HG02571 (cell line): ENCODE results near the gene CCDC126.
A peak's percentile ranks its signal among the peaks of the same experiment; 100 is the strongest.
"Not testable (repeated sequence)": the region's sequence is repeated elsewhere in the genome, so short reads cannot be mapped to it uniquely, and the experiment has no call there.

ENCODE experiments used
- ATAC-seq: cut with Tn5 transposase; IDR thresholded peaks from one replicate; pipeline ENCODE4 v1.9.1; 2021; ENCODE audit warnings: mild to moderate bottlenecking, moderate library complexity; ENCODE audit not compliant: unreplicated experiment

Gene CCDC126

DNA sequence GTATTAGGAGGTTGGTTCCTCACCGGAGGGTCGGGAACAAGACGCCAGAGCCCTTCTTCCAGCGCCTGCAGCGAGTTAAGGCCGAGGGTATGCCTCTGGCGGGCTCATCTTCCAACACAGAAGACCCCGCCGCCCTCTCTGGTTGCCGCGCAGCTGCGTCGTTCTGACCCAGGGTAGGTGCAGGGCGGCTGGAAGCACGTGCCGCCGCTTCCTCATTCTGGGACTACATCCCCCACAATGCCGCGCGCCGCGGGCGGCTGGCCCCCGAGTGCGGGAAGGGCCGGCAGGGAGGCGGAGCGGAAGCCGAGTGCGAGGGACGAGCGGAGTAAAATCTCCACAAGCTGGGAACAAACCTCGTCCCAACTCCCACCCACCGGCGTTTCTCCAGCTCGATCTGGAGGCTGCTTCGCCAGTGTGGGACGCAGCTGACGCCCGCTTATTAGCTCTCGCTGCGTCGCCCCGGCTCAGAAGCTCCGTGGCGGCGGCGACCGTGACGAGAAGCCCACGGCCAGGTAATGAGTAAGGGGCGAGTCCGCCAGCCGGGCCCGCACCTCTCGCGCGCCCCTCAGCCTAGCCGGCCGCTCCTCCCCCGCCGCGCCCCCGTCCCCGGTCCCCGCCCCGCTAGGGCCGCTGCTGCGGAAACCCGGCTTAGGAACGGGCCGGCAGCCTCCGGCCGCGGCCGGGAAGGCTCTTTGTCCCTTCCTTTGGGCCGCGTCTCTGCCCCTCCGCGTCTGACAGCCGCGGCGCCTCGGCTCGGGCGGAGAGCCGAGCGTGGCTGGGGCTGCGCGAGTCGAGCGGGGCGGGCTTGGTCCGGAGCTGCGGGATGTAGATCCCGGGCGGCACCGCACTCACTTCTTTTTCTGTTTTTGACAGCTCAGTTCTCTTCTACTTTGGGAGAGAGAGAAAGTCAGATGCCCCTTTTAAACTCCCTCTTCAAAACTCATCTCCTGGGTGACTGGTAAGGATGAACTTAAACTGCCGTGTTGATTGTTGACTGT is at the start of gene CCDC126:
Gene CCDC126, plus strand, starts transcription at position 289 of the 998 bp plus-strand sequence. CDS start 13,934 bp downstream, outside the sequence.
- peak; percentile 83 for ATAC-seq

DNA sequence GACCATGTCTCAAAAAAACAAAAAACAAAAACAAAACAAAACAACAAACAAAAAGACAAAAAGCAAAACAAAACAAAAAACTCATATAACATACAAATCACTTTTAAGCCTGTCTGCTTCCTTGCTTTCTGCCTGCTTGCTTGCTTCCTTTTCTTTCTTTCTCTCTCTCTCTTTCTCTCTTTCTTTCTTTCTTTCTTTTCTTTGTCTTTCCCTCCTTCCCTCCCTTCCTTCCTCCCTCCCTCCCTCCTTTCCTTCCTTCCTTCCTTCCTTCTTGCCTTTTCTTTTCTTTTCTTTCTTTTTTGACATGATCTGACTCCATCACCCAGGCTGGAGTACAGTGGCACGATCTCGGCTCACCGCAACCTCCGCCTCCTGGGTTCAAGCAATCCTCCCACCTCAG is 49.5 kb upstream of the CCDC126 start:
- ATAC-seq, result no peak

DNA sequence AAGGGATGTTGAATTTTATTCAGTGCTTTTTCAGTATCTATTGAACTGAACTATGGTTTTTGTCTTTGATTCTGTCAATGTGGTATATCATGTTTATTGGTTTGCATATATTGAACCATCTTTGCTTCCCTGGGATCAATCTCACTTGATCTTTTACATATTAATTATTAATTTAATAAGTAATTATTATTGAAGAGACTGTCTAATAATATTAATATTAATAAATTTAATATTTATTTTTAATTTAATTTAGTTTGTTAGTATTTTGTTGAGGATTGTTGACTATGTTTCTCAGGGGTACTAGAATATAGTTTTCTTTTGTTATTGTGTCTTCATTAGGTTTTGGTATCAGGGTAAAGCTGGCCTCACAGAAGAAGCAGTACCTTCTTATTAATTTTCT is 38.9 kb upstream of the CCDC126 start:
- ATAC-seq, result no peak

- no peak for ATAC-seq
Measured at GRCh38 chr7:23570592-23571200, 26.5 kb upstream of the CCDC126 start.

- ATAC-seq, result not testable (repeated sequence)
Measured at GRCh38 chr7:23581975-23582374, 15.2 kb upstream of the CCDC126 start.

DNA sequence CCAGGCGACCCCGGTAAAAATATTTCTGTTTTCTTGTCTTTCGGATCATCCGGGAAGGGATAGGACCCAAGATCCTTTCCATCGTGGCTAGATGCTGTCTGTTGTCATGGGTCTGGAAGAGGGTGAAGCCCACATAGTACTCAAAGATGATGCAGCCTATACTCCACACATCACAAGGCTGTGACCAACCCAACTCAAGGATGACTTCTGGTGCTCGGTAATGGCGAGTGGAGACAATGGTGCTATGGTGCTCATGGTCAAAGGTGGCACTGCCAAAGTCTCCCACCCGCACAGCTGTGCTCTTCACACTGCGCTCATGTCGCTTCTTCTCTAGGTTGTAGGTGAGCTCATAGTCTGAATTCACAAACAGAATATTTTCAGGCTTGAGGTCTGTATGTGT is 11.9 kb upstream of the CCDC126 start:
- not testable (repeated sequence) for ATAC-seq

- no peak for ATAC-seq
Measured at GRCh38 chr7:23586159-23586558, 11.0 kb upstream of the CCDC126 start.

DNA sequence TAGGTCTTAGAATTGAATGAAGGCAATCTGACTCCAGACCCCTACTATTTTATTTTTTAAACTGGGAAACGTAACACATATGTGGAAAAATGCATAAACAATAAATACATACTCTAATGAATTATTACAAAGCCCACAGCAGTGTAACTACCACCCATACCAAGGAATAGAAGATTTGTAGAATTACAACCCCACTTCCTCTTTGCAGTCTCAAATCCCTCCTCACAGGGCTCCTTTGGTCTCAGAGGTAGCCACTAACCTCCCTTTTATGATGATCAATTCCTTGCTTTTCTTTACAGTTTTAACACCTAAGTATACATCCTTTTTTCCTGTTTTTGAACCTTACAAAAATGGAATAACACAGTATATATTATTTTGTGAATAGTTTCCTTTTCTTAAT is 6.7 kb upstream of the CCDC126 start:
- no peak for ATAC-seq

- no peak for ATAC-seq
Measured at GRCh38 chr7:23593706-23594105, 3.5 kb upstream of the CCDC126 start.

- ATAC-seq, result peak; percentile 45
Measured at GRCh38 chr7:23594879-23595604, 2.1 kb upstream of the CCDC126 start.

GRCh38 chr7:23598296-23598695 is 1.1 kb downstream of the CCDC126 start:
- ATAC-seq, result no peak

GRCh38 chr7:23600236-23600635 is 3.1 kb downstream of the CCDC126 start:
- no peak for ATAC-seq

DNA sequence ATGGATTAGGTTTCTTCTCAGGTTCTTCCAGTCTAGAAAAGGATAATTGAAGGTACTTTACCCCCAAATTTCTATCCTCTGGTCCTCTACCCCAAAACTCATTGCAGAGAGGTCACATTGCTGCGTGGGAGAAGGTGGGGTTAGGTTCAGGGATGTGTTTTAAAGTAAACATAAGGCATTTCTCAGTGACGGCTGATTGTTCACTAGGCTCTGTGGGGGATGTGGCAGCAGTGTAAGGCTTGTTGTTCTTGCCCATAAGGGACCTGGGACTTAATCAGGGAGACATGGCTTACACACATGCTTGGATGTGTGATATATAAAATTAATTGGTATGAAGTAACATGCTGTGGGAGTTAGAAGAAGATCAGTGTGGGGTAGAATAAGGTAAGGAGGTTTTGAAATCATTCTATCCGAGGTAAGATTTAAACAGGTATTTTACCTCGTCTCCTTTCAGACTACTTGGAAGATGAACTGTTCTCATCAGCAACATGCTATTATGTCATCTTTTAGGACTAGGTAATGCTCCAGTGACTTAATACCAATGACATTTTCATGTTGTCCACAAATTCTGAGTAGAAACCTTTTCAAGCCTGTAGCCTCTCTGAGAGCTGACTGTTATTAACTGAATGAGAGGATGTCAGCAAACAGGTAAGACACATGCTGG is 6.6 kb downstream of the CCDC126 start:
- ATAC-seq, result no peak

DNA sequence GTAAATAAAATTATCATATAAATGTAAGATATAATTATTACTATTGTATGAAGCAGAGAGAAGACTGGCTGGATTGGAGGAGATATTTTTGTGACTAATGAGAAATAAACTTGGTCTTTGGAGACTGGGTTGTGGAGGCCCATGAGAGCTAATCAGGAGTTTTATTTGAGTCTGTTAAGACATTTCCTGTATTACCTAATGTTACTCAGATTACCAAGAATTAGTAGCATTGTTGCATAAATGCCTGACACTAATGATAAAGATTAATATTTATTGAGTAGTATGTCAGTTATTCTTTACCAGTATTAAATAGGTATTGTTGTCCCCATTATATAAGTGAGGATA is 7.1 kb downstream of the CCDC126 start:
- ATAC-seq, result no peak

GRCh38 chr7:23607130-23607529 is 9.9 kb downstream of the CCDC126 start:
- no peak for ATAC-seq

GRCh38 chr7:23607866-23608265 is 10.7 kb downstream of the CCDC126 start:
- no peak for ATAC-seq

DNA sequence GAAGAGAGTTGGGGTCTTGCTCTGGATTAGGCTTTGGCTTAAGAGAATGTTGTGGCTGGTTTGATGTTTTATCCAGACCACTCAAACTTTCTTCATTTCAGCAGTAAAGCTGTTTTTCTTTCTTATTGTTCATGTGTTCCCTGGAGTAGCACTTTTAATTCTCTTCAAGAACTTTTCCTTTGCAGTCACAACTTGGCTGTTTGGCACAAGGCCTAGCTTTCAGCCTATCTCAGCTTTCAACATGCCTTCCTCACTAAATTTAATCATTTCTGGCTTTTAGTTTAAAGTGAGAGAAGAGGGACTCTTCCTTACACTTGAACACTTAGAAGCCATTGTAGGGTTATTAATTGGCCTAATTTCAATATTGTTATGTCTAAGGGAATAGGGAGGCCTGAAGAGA is 18.1 kb downstream of the CCDC126 start:
- no peak for ATAC-seq

GRCh38 chr7:23616593-23616992 is 19.4 kb downstream of the CCDC126 start:
- no peak for ATAC-seq

- no peak for ATAC-seq
Measured at GRCh38 chr7:23617482-23617881, 20.3 kb downstream of the CCDC126 start.

DNA sequence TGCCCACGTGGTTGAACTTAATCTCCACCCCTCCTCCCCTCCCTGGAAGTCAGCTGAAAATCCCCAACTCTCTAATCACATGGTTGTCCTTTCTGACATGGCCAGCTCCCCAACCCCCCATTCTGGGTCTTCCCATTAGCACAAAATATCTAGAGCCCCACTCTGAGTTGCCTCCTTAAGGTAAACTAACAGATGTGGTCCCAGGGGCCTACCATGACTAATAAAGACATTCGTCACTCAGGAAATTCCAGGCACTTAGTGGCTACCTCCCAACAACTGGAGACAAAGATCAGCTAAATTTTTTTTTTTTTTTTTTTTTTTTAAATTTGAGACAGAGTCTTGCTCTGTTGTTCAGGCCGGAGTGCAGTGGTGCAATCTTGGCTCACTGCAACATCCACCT is 21.1 kb downstream of the CCDC126 start:
- ATAC-seq, result no peak

DNA sequence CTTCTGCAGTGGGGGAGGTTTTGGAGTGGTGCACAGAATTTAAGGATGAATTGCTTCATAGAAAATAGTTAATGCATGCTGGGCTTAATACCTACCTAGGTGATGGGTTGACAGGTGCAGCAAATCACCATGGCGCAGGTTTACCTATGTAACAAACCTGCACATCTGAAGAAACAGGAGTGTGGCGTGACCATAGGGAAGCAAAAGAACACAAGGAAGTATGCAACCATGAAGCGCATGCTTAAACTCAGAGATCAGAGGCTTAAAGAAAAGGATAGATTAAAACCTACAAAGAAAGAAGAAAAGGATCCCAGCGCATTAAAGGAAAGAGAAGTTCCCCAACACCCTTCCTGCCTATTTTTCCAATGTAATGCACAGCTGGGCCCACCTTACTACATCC is 22.0 kb downstream of the CCDC126 start:
- ATAC-seq, result no peak
